ENCODE data around the gene TMED8. TPM values are rescaled to one million over a fixed set of nuclear protein-coding genes. Genes with fewer than 3 reads are reported as not detected.

The TMED8 gene
- total and polyA plus RNA-seq, 4 donors: 1.3 to 6.9 (median 4.2) TPM

DNA sequence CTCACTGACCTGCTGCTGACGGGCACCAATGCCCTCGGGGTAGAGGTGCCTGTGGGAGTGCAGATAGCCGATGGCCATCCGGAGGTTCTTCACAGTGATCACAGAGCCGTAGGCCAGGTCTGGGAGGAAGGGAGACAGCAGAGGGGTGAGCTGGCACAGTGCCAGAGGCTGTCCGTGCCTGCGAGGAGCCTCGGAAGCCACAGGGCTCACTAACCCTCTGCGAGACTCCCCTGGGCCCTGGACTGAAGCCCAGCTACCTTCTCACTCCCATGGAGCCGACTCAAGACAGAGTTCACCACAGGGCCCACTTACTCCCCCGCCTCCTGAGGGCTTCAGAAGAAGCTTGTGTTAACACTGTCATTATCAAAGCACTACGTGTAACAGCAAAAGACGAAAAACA lies 80.7 kb downstream of the TMED8 start:
- WGBS: 92% methylated on average over 13 of the region's 13 CpGs
- peaks cover 5 to 23% (median 8%) of the 10 kb centered on the region in 4 donors for H3K36me3 ChIP-seq (ENCODE audit: control insufficient read depth in 4 of 4, insufficient read depth in 3 of 4, low read depth in 1 of 4, low read length in 3 of 4)
- H3K9me3 ChIP-seq (ENCODE audit: control insufficient read depth in 4 of 4, low read length in 3 of 4): no peaks in the 10 kb centered on the region
- no peak overlapping the region for H3K4me3 ChIP-seq (ENCODE audit: low read depth in 1 of 3, low read length in 3 of 3)
- no peak overlapping the region for H3K27ac ChIP-seq (ENCODE audit: low read depth in 1 of 2, low read length in 2 of 2)
- H3K4me1 ChIP-seq (ENCODE audit: control insufficient read depth in 4 of 4, insufficient read depth in 4 of 4, low read length in 3 of 4): peaks cover 0 to 2% (median 0%) of the 10 kb centered on the region in 4 donors
- TF ChIP-seq GABPA (IDR thresholded peaks at IDR 0.05 in 1 of 2, conservative IDR thresholded peaks at IDR 0.05 in 1 of 2): no peak
- no peak for TF ChIP-seq HNF4A (conservative IDR thresholded peaks at IDR 0.05)
- no peaks in the 10 kb centered on the region for H3K27me3 ChIP-seq (ENCODE audit: control insufficient read depth in 4 of 4, insufficient read depth in 4 of 4, low read length in 3 of 4)
- H3K9ac ChIP-seq (ENCODE audit: low read depth in 1 of 2, low read length in 2 of 2): no peak overlapping the region
- no peak for DNase-seq (ENCODE audit: low spot score)

DNA sequence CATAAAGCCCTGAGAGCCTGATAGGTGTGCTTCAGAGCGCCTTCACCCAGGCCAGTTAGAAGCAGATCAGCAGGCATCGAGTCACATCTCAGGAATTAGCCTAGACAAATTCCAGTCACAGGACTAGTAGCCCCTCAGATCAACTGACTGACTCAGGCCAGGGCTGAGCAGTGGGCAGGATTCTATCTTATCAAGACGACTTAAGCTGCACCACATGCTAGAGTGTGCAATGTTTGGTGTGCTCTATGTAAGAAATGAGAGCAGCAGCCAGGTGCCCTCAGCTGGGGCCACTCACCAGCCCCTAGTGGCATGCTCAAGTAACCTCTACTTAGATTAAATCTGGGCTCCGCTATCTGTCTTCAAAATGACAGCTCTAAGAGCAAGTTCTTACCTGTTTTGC lies 86.2 kb downstream of the TMED8 start:
- no peak for DNase-seq (ENCODE audit: low spot score)
- no peak overlapping the region for H3K27ac ChIP-seq (ENCODE audit: low read depth in 1 of 2, low read length in 2 of 2)

More for the DNA sequence above, 86.2 kb downstream of the TMED8 start:
- H3K36me3 ChIP-seq (ENCODE audit: control insufficient read depth in 4 of 4, insufficient read depth in 3 of 4, low read depth in 1 of 4, low read length in 3 of 4): peaks cover 5 to 25% (median 17%) of the 10 kb centered on the region in 4 donors
- no peaks in the 10 kb centered on the region for H3K27me3 ChIP-seq (ENCODE audit: control insufficient read depth in 4 of 4, insufficient read depth in 4 of 4, low read length in 3 of 4)
- H3K4me1 ChIP-seq (ENCODE audit: control insufficient read depth in 4 of 4, insufficient read depth in 4 of 4, low read length in 3 of 4): no peaks in the 10 kb centered on the region
- H3K4me3 ChIP-seq (ENCODE audit: low read depth in 1 of 3, low read length in 3 of 3): no peak overlapping the region
- 93% methylated on average over 4 of the region's 4 CpGs for WGBS
- TF ChIP-seq GABPA (IDR thresholded peaks at IDR 0.05 in 1 of 2, conservative IDR thresholded peaks at IDR 0.05 in 1 of 2): no peak
- TF ChIP-seq, protein P1, sequence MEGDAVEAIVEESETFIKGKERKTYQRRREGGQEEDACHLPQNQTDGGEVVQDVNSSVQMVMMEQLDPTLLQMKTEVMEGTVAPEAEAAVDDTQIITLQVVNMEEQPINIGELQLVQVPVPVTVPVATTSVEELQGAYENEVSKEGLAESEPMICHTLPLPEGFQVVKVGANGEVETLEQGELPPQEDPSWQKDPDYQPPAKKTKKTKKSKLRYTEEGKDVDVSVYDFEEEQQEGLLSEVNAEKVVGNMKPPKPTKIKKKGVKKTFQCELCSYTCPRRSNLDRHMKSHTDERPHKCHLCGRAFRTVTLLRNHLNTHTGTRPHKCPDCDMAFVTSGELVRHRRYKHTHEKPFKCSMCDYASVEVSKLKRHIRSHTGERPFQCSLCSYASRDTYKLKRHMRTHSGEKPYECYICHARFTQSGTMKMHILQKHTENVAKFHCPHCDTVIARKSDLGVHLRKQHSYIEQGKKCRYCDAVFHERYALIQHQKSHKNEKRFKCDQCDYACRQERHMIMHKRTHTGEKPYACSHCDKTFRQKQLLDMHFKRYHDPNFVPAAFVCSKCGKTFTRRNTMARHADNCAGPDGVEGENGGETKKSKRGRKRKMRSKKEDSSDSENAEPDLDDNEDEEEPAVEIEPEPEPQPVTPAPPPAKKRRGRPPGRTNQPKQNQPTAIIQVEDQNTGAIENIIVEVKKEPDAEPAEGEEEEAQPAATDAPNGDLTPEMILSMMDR (IDR thresholded peaks at IDR 0.05; ENCODE audit: low read depth, low read length, missing input control): no peak
- TF ChIP-seq YY1 (IDR thresholded peaks at IDR 0.05): no peak
- no peak for TF ChIP-seq SP1 (IDR thresholded peaks at IDR 0.05)
- TF ChIP-seq, protein P2, sequence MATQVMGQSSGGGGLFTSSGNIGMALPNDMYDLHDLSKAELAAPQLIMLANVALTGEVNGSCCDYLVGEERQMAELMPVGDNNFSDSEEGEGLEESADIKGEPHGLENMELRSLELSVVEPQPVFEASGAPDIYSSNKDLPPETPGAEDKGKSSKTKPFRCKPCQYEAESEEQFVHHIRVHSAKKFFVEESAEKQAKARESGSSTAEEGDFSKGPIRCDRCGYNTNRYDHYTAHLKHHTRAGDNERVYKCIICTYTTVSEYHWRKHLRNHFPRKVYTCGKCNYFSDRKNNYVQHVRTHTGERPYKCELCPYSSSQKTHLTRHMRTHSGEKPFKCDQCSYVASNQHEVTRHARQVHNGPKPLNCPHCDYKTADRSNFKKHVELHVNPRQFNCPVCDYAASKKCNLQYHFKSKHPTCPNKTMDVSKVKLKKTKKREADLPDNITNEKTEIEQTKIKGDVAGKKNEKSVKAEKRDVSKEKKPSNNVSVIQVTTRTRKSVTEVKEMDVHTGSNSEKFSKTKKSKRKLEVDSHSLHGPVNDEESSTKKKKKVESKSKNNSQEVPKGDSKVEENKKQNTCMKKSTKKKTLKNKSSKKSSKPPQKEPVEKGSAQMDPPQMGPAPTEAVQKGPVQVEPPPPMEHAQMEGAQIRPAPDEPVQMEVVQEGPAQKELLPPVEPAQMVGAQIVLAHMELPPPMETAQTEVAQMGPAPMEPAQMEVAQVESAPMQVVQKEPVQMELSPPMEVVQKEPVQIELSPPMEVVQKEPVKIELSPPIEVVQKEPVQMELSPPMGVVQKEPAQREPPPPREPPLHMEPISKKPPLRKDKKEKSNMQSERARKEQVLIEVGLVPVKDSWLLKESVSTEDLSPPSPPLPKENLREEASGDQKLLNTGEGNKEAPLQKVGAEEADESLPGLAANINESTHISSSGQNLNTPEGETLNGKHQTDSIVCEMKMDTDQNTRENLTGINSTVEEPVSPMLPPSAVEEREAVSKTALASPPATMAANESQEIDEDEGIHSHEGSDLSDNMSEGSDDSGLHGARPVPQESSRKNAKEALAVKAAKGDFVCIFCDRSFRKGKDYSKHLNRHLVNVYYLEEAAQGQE (IDR thresholded peaks at IDR 0.05): no peak
- TF ChIP-seq, protein P3, sequence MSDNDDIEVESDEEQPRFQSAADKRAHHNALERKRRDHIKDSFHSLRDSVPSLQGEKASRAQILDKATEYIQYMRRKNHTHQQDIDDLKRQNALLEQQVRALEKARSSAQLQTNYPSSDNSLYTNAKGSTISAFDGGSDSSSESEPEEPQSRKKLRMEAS (IDR thresholded peaks at IDR 0.05): no peak
- no peak for TF ChIP-seq FOXA1 (IDR thresholded peaks at IDR 0.05)
- TF ChIP-seq NR2F2 (IDR thresholded peaks at IDR 0.05): no peak
- no peak for TF ChIP-seq EGR1 (IDR thresholded peaks at IDR 0.05; ENCODE audit: low read depth in 2 of 2)
- TF ChIP-seq TAF1 (conservative IDR thresholded peaks at IDR 0.05): no peak
- no peak for TF ChIP-seq FOXA2 (IDR thresholded peaks at IDR 0.05)
- TF ChIP-seq, protein P4, sequence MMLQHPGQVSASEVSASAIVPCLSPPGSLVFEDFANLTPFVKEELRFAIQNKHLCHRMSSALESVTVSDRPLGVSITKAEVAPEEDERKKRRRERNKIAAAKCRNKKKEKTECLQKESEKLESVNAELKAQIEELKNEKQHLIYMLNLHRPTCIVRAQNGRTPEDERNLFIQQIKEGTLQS (IDR thresholded peaks at IDR 0.05): no peak
- no peak for TF ChIP-seq HNF4A (conservative IDR thresholded peaks at IDR 0.05)
- no peak for TF ChIP-seq RAD21 (IDR thresholded peaks at IDR 0.05)
- TF ChIP-seq RXRA (IDR thresholded peaks at IDR 0.05): no peak
- TF ChIP-seq, protein P5, sequence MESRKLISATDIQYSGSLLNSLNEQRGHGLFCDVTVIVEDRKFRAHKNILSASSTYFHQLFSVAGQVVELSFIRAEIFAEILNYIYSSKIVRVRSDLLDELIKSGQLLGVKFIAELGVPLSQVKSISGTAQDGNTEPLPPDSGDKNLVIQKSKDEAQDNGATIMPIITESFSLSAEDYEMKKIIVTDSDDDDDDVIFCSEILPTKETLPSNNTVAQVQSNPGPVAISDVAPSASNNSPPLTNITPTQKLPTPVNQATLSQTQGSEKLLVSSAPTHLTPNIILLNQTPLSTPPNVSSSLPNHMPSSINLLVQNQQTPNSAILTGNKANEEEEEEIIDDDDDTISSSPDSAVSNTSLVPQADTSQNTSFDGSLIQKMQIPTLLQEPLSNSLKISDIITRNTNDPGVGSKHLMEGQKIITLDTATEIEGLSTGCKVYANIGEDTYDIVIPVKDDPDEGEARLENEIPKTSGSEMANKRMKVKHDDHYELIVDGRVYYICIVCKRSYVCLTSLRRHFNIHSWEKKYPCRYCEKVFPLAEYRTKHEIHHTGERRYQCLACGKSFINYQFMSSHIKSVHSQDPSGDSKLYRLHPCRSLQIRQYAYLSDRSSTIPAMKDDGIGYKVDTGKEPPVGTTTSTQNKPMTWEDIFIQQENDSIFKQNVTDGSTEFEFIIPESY (IDR thresholded peaks at IDR 0.05): no peak
- TF ChIP-seq JUND (IDR thresholded peaks at IDR 0.05): no peak
- TF ChIP-seq HNF4G (IDR thresholded peaks at IDR 0.05): no peak
- H3K9me3 ChIP-seq (ENCODE audit: control insufficient read depth in 4 of 4, low read length in 3 of 4): no peaks in the 10 kb centered on the region
- H3K9ac ChIP-seq (ENCODE audit: low read depth in 1 of 2, low read length in 2 of 2): no peak overlapping the region

All from liver (tissue), 9 donors.